ENCODE measurements around the gene UBL7. TPM values are rescaled to one million over a fixed set of nuclear protein-coding genes. Genes with fewer than 3 reads are reported as not detected.

Gene UBL7
- total RNA-seq, 1 donor from 2014 or later: 32.4 TPM

- DNase-seq (ENCODE audit: low spot score): no peak
Measured at GRCh38 chr15:74425630-74426029, 35.3 kb downstream of the UBL7 start.

- DNase-seq (ENCODE audit: low spot score): no peak
Measured at GRCh38 chr15:74424901-74425528, 35.9 kb downstream of the UBL7 start.

GRCh38 chr15:74423431-74424257, 37.3 kb downstream of the UBL7 start:
- DNase-seq (ENCODE audit: low spot score): no peak

- DNase-seq (ENCODE audit: low spot score): no peak
Measured at GRCh38 chr15:74422652-74423430, 38.1 kb downstream of the UBL7 start.

GRCh38 chr15:74422265-74422651, 38.7 kb downstream of the UBL7 start:
- DNase-seq (ENCODE audit: low spot score): no peak

GRCh38 chr15:74421302-74422245, 39.4 kb downstream of the UBL7 start:
- DNase-seq (ENCODE audit: low spot score): no peak

GRCh38 chr15:74420193-74420905, 40.6 kb downstream of the UBL7 start:
- no peak for DNase-seq (ENCODE audit: low spot score)

GRCh38 chr15:74419432-74419831, 41.5 kb downstream of the UBL7 start:
- DNase-seq (ENCODE audit: low spot score): no peak

- no peak for DNase-seq (ENCODE audit: low spot score)
Measured at GRCh38 chr15:74418575-74419338, 42.2 kb downstream of the UBL7 start.

- no peak for DNase-seq (ENCODE audit: low spot score)
Measured at GRCh38 chr15:74417670-74418069, 43.3 kb downstream of the UBL7 start.

GRCh38 chr15:74417225-74417624, 43.7 kb downstream of the UBL7 start:
- no peak for DNase-seq (ENCODE audit: low spot score)

GRCh38 chr15:74415966-74416916, 44.7 kb downstream of the UBL7 start:
- DNase-seq (ENCODE audit: low spot score): no peak

- no peak for DNase-seq (ENCODE audit: low spot score)
Measured at GRCh38 chr15:74414603-74415338, 46.2 kb downstream of the UBL7 start.

GRCh38 chr15:74414081-74414580, 46.8 kb downstream of the UBL7 start:
- DNase-seq (ENCODE audit: low spot score): no peak

GRCh38 chr15:74413350-74414080, 47.4 kb downstream of the UBL7 start:
- DNase-seq (ENCODE audit: low spot score): no peak

- DNase-seq (ENCODE audit: low spot score): no peak
Measured at GRCh38 chr15:74412159-74412558, 48.8 kb downstream of the UBL7 start.

GRCh38 chr15:74411686-74412085, 49.3 kb downstream of the UBL7 start:
- DNase-seq (ENCODE audit: low spot score): no peak
